HG02623 (cell line): ENCODE data around the gene APMAP.
A peak's percentile ranks its signal among the peaks of the same experiment; 100 is the strongest.

Experiments
- ATAC-seq: cut with Tn5 transposase; IDR thresholded peaks from one replicate; pipeline ENCODE4 v1.9.1; 2021; ENCODE audit warnings: moderate library complexity; ENCODE audit not compliant: unreplicated experiment

Gene APMAP

DNA sequence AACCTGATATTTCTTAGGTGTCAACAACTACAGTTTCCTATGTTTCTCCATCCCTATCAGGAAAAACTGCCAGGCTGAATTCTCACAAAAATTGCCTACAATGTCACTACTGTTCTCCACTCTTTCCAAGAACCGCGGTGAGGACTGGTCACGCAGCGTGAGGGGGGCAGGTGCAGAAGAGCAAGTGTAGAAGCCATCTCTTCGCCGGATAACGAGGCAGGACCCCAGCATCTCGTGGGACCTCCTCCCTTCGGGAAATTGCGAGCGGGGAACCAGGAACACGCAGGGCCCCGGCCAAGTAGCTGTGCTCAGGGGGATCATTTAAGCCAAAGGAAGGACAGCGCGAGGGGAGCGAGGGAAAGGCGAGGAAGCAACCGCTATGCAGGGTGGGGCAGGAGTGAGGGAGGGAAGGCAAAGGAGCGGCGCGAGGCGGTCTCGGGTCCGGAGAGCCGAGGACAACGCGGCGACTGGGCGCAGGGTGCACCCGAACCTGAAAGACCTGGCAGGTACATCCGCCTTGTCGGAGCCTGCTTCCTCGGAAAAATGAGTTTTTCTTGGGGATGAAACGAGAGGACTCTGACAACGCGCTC is 559 bp downstream of the APMAP start:
- ATAC-seq = peak; percentile 8

DNA sequence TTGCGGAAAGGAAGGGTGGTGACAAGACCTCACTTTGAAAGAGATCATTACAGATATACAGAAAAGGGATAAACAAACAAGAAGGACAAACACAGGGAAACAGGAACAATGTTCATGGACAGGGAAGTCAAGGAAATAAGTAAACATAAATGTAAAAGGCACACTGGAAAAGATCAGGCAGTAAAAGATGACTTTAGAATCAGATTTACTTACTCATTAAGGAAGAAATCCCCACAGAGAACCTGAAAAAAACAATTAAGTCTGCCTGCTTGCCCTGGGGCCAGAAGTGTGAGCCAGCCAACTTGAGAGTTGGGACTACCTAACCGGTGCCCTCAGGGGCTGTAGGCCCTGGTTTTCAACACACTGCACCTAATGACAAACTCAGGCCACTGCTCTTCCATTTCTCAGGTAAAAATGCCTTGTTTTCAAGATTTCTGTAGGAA is 1.7 kb downstream of the APMAP start:
- ATAC-seq = no peak

DNA sequence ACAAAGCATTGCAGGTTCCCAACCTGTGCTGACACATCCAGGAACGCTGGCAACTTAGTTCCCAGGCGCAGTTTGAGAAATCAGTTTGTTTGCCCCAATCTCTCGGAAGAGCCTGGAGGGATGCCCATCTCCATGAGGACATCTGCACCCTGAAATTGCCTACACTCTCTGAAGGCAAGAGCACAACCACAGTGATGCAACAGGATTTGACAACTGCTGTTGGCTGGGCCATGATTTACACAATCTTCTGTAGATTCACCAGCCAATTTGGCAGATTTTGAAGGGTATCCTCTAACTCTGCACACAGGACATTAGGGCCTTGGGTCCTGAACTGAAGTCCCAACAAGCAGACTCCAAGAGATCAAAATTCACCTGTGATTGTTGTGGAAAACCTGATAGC is 3.4 kb downstream of the APMAP start:
- no peak for ATAC-seq

DNA sequence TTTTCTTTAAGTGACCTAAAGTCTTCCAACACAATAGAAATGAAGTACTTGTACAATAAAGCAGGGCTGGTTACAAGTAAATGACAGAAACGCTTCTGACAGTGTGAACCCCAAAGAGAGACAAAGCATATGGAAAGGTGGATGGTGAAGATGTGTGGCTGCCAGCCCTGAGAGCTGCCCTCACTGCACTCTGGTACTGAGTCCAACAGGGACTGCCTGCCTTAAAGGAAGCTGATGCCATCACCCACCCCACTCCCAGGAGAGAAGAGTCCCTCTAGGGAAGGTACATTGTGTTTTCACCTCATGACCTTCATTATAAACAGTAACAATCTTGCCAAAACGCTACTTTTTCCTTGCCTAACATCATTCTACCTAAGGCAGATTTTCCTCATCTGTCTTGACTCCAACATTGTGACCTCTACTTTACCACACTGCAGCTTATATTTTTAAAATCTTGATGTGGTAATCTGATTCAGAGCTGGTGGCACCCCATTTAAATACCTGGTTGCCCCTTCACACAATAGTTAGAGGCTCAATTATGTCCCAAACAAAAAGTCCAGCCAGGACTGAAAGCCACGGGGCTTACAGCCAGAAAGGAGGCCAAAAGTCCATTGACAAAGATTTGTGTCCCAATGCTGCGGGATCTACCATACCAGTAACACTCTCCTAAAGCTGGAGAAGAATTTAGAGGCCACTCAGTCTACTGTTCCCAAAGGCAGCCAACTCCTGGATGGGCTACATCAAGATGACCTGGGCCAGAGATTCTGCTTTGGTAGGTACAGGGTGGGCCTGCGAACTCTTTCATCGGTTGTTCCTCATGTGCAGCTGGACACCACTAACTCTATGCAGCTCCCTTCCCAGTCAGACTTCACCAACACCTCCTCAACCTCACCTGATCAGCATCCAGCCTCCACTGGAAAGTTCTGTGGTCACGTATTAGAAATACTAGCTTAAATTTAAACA is 4.4 kb downstream of the APMAP start:
- no peak for ATAC-seq

DNA sequence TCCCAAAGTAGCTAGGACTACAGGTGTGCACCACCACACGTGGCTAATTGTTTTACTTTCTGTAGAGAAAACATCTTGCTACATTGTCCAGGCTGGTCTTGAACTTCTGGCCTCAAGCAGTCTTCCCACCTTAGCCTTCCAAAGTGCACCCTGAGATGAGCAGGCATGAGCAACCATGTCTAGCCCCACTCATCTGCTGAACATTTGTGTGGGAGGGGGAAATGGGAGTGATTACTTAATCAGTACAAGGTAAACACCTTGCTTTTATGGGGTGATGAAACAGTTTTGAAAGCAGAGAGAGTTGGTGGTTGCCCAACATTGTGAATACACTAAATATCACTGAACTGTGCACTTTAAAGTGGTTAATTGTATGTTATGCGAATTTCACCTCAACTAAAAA is 5.3 kb downstream of the APMAP start:
- no peak for ATAC-seq

DNA sequence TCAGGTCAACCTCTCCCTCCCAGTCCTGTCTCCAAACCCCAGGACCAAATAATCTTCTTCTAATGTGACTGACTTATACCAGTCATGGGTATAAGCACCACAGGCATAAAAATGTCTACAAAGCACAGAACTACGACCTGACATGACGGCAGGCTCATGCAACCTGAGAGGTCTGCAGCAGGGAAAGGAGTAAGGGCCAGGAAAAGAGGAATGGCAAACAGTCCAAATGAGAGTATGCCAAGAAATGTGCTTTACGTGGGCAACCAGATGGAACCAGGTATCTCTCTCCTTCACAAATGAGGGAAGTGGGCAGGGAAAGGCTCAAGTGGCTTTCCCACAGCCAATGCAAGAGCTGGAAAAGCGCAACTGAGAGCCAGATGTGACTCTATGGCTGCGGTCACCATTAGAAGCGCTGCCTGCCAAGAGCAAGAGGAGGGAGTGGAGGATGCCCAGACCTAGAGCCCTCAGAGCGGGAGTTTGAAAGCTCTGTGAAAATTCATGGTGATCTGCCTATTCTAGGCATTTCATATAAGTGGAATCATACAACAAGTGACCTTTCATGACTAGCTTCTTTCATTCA is 6.0 kb downstream of the APMAP start:
- no peak for ATAC-seq

DNA sequence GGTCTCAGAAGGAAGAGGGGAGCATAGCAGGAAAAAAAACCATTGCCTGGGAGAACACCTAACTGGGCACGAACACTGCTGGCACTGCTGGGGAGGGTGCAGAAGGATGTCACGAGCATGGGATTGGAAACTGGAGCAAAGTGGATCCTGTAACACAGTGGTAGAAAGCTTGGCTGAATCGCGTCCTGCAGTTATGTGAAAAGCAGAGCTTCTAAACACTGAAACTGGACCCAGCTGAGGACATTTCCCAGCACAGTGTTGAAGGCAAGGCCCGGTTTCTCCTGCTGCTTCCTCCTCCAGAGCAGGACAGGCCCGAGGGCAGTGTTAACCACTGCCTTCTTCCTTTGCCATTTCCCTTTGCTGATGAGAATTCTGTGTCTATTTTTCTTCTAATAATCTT is 6.7 kb downstream of the APMAP start:
- no peak for ATAC-seq

DNA sequence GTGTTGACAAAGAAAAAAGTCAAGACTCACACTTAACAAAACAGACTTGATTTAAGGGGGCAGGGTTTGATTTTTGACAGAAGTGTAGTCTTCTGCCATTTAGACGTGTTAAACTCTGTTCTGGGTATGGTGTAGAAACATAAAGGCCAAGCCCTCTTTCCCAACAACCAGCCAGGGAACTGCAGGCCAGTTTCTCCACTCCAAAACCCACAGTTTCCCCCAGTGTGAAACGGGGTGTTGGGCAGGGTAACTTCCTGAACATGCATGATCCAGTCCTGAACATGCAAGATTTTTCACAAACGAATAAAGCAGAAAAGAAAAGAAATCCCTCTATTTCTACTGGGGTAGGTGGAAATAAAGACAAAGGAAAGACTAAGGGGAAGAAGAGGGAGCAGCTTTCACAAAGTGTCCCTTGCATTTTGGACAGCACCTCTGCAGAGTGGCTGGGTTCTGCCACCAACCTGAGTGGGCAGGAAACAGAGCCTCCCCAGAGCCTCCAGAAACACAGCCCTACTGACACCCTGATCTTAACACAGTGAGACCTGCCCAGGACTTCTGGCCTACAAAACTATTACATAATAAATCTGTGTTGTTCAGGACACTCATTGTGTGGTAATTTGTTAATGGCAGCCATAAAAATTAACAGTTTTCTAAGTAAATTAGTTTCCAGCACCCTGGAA is 7.5 kb downstream of the APMAP start:
- ATAC-seq = no peak

DNA sequence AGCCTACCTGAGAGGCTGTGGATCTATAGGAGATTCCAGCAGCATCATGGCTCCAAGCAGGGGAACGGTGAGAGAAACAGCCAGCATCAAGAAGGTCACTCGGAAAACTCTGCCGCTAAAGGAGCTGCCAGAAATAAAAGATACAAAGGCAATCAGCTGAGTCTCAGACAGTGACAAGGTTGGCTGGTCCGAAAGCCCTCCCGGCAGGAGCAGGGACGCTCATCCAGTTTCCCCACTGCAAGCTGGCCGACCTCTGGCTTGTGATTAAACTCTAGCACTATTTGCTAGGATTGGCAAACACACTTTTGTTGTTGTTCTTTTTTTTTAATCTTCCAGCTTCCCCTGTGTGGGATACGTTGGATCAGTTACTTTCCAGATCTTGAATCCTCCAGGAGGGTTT is 8.7 kb downstream of the APMAP start:
- ATAC-seq = no peak

DNA sequence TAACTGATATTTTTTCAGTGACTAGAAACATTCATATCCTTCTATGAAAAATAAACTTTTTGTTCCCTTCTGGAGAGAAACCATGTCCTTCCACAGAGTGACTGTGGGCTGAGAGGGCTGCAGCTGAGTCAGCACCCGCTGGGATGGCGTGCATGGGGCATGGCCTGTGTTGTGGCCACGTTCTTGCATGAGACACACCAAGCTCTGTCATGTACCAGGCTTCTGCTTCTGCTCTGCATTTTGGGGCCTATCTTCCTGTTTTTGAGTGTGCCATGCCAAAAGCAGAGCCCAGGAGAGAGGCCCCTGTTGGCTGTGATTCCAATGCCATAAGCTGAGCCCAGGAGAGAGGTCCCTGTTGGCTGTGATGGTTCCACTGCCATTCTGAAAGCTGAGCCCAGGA is 10.8 kb downstream of the APMAP start:
- no peak for ATAC-seq

DNA sequence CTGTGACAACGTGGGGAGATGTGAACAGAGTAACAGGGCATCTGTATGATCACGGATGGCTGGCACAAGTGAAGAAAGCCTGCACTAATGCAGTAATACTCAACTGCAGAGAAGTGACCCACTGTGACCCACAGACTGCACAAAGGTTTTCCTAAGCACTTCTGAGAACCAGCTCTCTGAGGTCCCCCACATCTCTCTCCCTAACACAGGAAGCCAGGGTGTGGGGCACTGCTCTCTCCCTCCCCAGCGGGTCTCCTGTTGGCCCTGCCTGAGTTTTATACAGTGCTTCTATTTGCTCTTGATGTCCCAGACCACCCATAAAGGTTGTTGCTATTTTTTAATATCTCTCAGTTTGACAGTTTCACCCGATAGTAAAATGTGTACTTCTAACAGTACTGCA is 11.3 kb downstream of the APMAP start:
- ATAC-seq = no peak

DNA sequence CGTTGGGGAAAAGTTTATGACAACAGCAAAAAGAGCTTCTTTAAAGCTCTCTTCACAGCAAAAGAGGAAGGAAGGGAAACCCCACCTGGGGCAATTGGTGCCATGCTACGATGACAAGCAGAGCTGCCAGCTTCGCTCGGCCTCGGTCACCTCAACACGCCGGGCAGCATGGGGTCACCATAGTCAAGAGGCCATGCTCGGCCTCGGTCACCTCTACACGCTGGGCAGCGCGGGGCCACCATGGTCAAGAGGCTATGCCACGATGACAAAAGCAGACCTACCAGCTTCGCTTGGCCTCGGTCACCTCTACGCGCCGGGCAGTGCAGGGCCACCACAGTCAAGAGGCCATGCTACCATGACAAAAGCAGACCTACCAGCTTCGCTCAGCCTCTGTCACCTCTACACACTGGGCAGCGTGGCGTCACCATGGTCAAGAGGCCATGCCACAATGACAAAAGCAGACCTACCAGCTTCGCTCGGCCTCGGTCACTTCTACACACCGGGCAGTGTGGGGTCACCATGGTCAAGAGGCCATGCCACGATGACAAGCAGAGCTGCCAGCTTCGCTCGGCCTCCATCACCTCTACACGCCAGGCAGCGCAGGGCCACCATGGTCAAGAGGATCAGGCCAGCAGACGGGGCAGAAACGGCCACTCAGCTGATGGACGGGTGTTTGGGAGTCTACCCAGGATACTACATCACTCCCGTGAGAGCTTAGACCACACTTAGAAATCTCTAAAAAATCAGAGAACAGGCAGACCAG is 12.1 kb downstream of the APMAP start:
- ATAC-seq = no peak

DNA sequence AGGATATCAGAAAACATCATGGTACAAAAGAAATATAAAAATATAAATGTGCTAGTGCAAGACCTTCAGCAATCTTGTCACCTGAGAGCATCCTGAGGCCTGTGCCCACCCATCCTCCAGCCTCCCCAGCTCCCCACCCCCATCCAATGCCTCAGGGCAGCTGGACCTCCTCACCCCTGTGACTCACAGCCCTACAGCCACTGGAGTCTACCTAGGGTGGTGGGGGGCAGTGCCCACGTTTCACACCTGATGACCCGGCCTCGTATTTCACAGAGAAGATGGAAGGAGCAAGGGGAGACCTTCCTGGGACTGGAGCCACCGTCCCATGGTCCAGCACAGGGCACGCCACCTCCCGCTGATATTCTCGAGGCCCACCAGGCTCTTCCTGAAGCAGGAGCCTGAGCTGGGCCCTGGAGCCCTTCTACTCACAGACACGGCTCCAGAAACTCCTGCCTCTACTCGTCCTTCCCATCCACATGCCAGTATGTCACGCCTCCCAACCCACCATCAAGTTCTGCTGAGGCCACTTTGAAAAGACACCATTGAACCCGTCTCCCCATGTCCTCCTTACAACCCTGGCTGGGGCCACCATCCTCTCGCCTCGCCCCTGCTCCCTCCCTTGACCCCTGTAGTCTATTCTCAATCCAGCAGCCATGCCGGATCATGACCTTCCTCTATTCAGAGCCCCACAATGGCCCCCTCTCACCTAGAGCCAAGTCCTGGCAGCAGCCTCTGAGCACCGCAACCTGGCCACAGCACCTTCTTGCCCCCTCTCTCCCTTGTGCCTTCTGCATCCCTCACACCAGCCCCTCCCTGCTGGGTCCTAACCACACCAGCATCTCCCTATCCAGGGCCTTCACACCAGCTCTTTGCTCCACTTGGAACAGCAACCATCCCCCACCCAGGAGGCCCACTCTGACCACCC is 13.3 kb downstream of the APMAP start:
- no peak for ATAC-seq

DNA sequence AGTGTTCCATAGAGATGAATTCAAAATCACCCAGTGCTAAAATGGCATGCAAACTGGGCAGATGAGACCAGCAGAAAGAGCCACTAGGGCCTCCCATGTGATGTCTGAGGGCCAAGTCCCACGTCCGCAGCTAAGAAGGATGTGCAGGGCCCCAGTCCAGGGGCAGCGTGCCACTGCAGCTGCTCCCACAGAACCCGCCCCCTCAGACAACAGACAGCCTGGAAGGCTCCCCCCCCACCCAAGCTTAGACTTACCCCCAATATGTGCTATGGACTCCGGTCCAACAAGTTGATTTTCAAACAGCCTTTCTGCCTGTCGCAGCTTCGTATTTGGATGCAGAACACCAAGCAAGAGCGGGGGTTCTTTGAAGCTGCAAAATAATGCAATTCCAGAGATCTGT is 14.0 kb downstream of the APMAP start:
- ATAC-seq = no peak

DNA sequence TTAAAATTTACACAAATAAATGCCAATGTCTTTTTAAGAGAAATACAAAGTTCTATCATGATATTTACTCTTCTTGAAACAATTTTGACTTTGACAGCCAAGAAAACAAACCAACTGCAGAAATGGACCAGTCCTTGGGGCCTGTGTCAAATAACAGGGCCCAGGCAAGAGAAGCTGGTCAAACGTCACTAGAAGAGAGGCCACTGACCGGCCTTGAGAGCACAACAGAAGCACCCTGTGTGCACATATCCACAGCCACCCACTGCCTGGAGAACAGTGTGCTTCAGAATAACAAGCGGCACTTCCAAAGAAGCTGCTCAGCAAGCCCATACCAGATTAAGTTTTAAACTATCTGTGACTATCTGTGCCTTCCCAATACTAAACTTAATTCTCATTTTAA is 14.8 kb downstream of the APMAP start:
- no peak for ATAC-seq

DNA sequence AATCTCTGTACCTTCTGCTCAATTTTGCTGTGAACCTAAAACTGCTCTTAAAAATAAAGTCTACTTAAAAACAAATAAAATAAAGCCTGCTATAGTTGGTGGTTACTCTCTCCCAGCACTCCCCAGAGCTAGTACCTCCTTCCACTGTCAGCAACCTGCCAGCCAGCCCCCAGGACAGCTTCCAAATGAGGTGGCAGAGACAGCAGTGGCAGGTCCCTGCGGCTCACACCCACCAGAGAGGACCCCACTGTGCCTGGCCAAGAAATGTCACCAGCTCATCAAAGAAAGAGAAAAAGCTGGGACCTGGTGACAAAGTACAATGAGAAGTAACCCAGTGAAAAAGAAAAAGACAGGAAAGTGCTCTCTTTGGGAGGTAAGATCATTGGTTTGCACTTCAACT is 15.2 kb downstream of the APMAP start:
- ATAC-seq = no peak

DNA sequence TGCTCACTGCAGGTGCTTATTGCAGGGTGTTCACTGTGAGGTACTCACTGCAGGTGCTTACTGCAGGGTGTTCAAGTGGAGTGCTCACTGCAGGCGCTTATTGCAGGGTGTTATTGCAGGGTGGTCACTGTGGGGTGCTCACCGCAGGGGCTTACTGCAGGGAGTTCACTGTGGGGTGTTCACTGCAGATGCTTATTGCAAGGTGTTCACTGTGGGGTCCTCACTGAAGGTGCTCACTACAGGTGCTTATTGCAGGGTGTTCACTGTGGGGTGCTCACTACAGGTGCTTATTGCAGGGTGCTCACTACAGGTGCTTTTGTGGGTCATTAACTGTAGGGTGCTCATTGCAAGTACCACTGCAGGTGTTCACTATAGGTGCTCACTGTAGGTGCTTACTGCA is 20.2 kb downstream of the APMAP start:
- no peak for ATAC-seq

DNA sequence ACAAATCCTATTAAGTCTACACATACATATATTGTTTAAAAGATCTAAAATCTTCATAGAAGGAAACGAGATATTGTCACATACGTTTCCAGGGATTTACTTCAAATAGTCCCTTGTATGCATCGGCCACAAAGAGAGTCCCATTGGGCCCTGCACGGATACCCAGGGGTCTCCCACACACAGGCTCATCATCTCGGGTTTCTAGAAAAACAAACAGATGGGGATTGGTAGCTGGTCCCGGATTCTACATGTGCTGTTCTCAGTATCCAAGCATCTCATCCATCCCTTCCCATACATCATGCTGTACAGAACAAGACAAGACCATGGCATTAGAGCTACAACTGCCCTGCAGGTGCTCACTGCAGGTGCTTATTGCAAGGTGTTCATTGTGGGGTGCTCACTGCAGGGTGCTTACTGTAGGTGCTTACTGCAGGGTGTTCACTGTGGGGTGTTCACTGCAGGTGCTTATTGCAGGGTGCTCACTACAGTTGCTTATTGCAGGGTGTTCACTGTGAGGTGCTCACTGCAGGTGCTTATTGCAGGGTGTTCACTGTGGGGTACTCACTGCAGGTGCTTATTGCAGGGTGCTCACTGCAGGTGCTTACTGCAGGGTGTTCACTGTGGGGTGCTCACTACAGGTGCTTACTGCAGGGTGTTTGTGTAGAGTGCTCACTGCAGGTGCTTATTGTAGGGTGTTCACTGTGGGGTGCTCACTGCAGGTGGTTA is 21.0 kb downstream of the APMAP start:
- no peak for ATAC-seq

DNA sequence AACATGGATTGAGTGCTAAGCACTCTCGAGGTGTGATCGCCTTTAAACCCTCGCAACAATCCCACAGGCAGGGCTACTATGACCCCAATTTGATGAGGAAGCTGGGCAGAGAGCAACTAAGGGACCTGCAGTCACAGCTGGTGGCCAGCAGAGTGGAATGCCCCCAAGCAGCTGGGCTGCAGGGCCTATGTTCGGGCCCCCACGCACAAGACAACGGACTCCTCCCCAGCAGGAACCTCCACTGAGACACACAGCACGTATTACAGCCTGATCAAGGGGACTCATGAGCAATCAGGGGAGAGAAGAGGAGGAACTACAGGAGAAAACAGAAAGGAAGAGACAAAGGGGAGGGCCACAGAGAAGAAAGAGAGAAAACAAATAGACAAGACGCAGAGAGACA is 21.8 kb downstream of the APMAP start:
- no peak for ATAC-seq
